Measurements from ENCODE around the gene TRAF3IP1. TPM values are rescaled to one million over a fixed set of nuclear protein-coding genes. Genes with fewer than 3 reads are reported as not detected.

The TRAF3IP1 gene
- total RNA-seq, 4 donors from 2014 or later: 8.5 to 20.8 (median 10.9) TPM

- Histone ChIP-seq H3K27me3 (no peaks in the 10 kb centered on the region), H3K4me1 (peaks cover 25 to 26% of the 10 kb centered on the region in 2 donors), H3K36me3 (no peaks in the 10 kb centered on the region), H3K4me3 (no peak overlapping the region), H3K27ac (no peak overlapping the region), H3K9me3 (no peaks in the 10 kb centered on the region)
- no peak for DNase-seq
- in situ Hi-C loops (cut with MboI; ENCODE audit: low sequenced_read_pairs in 4 of 4) (no loop called here), intact Hi-C loops (cut with DNase I; ENCODE audit: low total_unique reads) (no loop called here)
- no peak for TF ChIP-seq CTCF (IDR thresholded peaks at IDR 0.05 in 4 of 5, conservative IDR thresholded peaks at IDR 0.05 in 1 of 5)
- no peak for TF ChIP-seq POLR2A (IDR thresholded peaks at IDR 0.05)
- ATAC-seq: no peak
Measured at GRCh38 chr2:238290715-238291549, 29.4 kb upstream of the TRAF3IP1 start.

GRCh38 chr2:238291550-238292281 lies 28.6 kb upstream of the TRAF3IP1 start:
- no peaks in the 10 kb centered on the region for H3K9me3 ChIP-seq
- no peak overlapping the region for H3K27ac ChIP-seq
- peaks cover 17 to 18% of the 10 kb centered on the region in 2 donors for H3K4me1 ChIP-seq
- DNase-seq (no peak), ATAC-seq (no peak)
- in situ Hi-C loops (cut with MboI; ENCODE audit: low sequenced_read_pairs in 4 of 4) (no loop called here), intact Hi-C loops (cut with DNase I; ENCODE audit: low total_unique reads) (no loop called here)
- H3K4me3 ChIP-seq: no peak overlapping the region
- H3K36me3 ChIP-seq: no peaks in the 10 kb centered on the region
- TF ChIP-seq CTCF (IDR thresholded peaks at IDR 0.05 in 4 of 5, conservative IDR thresholded peaks at IDR 0.05 in 1 of 5) (no peak), POLR2A (IDR thresholded peaks at IDR 0.05) (no peak)
- H3K27me3 ChIP-seq: no peaks in the 10 kb centered on the region

- Histone ChIP-seq H3K4me3 (no peak overlapping the region), H3K36me3 (no peaks in the 10 kb centered on the region), H3K9me3 (no peaks in the 10 kb centered on the region), H3K27ac (no peak overlapping the region), H3K4me1 (peaks cover 5 to 6% of the 10 kb centered on the region in 2 donors), H3K27me3 (no peaks in the 10 kb centered on the region)
- in situ Hi-C loops (cut with MboI; ENCODE audit: low sequenced_read_pairs in 4 of 4) (no loop called here), intact Hi-C loops (cut with DNase I; ENCODE audit: low total_unique reads) (no loop called here)
- TF ChIP-seq POLR2A (IDR thresholded peaks at IDR 0.05) (no peak), CTCF (IDR thresholded peaks at IDR 0.05 in 4 of 5, conservative IDR thresholded peaks at IDR 0.05 in 1 of 5) (no peak)
- no peak for ATAC-seq
- DNase-seq: no peak
Measured at GRCh38 chr2:238294046-238294392, 26.3 kb upstream of the TRAF3IP1 start.

- H3K27ac ChIP-seq: no peak overlapping the region
- TF ChIP-seq POLR2A (IDR thresholded peaks at IDR 0.05): no peak
- no peak for TF ChIP-seq CTCF (IDR thresholded peaks at IDR 0.05 in 4 of 5, conservative IDR thresholded peaks at IDR 0.05 in 1 of 5)
- intact Hi-C loops (cut with DNase I; ENCODE audit: low total_unique reads) (no loop called here), in situ Hi-C loops (cut with MboI; ENCODE audit: low sequenced_read_pairs in 4 of 4) (no loop called here)
- ATAC-seq (no peak), DNase-seq (no peak)
- no peaks in the 10 kb centered on the region for H3K27me3 ChIP-seq
- H3K9me3 ChIP-seq: no peaks in the 10 kb centered on the region
- no peak overlapping the region for H3K4me3 ChIP-seq
- peaks cover under 1 to 2% of the 10 kb centered on the region in 2 donors for H3K4me1 ChIP-seq
- no peaks in the 10 kb centered on the region for H3K36me3 ChIP-seq
Measured at GRCh38 chr2:238294393-238295143, 25.8 kb upstream of the TRAF3IP1 start.
